Activated CD4-positive, alpha-beta T cell treated with anti-CD3 and anti-CD28 coated beads, Interleukin-2, amount 10 ng/mL, durations not matched to agents 24 days and 14 days (primary cell): ENCODE measurements around the gene RPS19BP1. TPM values are rescaled to one million over a fixed set of nuclear protein-coding genes. Genes with fewer than 3 reads are reported as not detected.

Experiments
- total RNA-seq: library from RNA; stranded (reverse); gene quantifications from 2 replicates; pipeline ENCODE4 v1.2.3, GENCODE V29; 2022

The RPS19BP1 gene
- total RNA-seq, 1 donor from 2014 or later = 96.9 TPM

Other genes starting within 250 kb of the RPS19BP1 start
- 2,129 and 2,132 TPM in 2 replicates for gene RPL3, start 213.1 kb downstream of the RPS19BP1 start, total RNA-seq
- gene SYNGR1, start 182.8 kb downstream of the RPS19BP1 start, total RNA-seq = not detected in 2 replicates
- 24.9 and 27.0 TPM in 2 replicates for gene TAB1, start 133.0 kb downstream of the RPS19BP1 start, total RNA-seq
- 0.90 and 1.9 TPM in 2 replicates for gene MGAT3, start 75.7 kb downstream of the RPS19BP1 start, total RNA-seq
- 53.7 and 54.8 TPM in 2 replicates for gene MIEF1, start 30.5 kb downstream of the RPS19BP1 start, total RNA-seq
- 392 and 393 TPM in 2 replicates for gene ATF4, start 12.2 kb downstream of the RPS19BP1 start, total RNA-seq
- 0.05 and 0.07 TPM in 2 replicates for gene CACNA1I, start 38.0 kb upstream of the RPS19BP1 start, total RNA-seq